ENCODE results near the gene ACAD8. TPM values are rescaled to one million over a fixed set of nuclear protein-coding genes. Genes with fewer than 3 reads are reported as not detected.
"Not testable (repeated sequence)": the region's sequence is repeated elsewhere in the genome, so short reads cannot be mapped to it uniquely, and the experiment has no call there.

Gene ACAD8
- polyA plus RNA-seq, 1 experiment = 24.7 TPM

DNA sequence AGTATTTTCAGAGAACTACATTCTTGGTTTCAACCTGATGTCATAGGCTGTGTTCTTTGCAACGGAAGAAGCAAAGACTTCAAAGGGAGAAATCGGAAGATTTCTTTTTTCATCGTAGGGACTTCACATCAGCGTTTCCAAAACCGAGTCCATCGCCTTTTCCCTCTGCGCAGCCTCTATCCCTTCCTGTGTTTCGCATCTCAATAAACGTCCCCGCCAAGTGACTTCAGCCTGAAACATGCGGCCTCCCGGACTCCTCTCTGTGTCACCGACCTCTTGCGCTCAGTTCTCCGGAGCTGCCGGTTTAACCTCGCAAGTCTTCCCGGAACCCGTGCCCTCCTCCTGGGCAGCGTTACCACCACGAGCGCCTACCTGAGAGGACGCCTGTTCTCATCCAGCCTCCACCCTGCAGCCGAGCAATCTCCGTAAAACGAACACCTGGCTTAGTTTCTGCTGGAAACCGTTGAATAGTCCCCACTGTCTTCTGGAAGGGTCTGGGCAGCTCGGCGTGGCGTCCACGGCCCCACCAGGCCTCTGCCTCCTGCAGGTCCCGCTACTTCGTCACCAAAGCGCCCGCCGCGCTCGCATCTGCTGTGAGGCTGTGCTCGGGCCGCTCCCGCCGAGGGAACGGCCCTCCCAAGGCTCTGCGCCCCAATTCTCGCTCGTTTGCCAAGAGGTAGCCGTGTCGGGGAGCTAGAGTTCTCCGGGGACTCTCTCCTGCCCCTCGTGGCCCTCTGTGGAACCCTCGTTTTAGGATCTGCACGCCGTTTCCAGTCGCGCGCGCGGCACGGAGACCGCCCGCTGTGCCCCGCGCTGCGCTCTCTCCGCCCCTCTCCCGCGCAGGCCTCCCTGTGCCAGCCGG, 22.4 kb downstream of the ACAD8 start, which contains the start of gene GLB1L3:
Gene GLB1L3, plus strand, starts transcription at position 846 of the 862 bp plus-strand sequence. CDS start 362 bp downstream, outside the sequence.
- TF ChIP-seq, protein P1, sequence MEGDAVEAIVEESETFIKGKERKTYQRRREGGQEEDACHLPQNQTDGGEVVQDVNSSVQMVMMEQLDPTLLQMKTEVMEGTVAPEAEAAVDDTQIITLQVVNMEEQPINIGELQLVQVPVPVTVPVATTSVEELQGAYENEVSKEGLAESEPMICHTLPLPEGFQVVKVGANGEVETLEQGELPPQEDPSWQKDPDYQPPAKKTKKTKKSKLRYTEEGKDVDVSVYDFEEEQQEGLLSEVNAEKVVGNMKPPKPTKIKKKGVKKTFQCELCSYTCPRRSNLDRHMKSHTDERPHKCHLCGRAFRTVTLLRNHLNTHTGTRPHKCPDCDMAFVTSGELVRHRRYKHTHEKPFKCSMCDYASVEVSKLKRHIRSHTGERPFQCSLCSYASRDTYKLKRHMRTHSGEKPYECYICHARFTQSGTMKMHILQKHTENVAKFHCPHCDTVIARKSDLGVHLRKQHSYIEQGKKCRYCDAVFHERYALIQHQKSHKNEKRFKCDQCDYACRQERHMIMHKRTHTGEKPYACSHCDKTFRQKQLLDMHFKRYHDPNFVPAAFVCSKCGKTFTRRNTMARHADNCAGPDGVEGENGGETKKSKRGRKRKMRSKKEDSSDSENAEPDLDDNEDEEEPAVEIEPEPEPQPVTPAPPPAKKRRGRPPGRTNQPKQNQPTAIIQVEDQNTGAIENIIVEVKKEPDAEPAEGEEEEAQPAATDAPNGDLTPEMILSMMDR (IDR thresholded peaks at IDR 0.05; ENCODE audit: low read depth, low read length) = peak; percentile 39
- peaks cover 63% of the 10 kb centered on the region for H3K27me3 ChIP-seq (ENCODE audit: control insufficient read depth, insufficient read depth, low read length)
- H3K27ac ChIP-seq (ENCODE audit: low read depth, low read length) = no peak within 1 kb of the TSS
- H3K4me3 ChIP-seq (ENCODE audit: low read depth, low read length) = 0 out of 2 replicates have a peak within 1 kb of the TSS, but pooled peaks have one; percentile 13
- CTCF ChIA-PET = interaction anchor here (0.6 to 1.1 kb wide), 3 partner anchors 28 to 67 kb away, joined by 3 read pairs; no protein-coding TSS in a partner anchor
- POLR2A ChIA-PET = no interaction called here
- no peak for DNase-seq (ENCODE audit: low read depth, low spot score)
- peaks cover 4% of the 10 kb centered on the region; the same call in 1 of the 2 replicates for H3K9me3 ChIP-seq (ENCODE audit: control insufficient read depth, insufficient read depth, low read length)

GRCh38 chr11:134276396-134277182, 23.2 kb downstream of the ACAD8 start:
- no peak for DNase-seq (ENCODE audit: low read depth, low spot score)
- TF ChIP-seq, protein P1 (IDR thresholded peaks at IDR 0.05; ENCODE audit: low read depth, low read length) = no peak
- Histone ChIP-seq H3K27ac (ENCODE audit: low read depth, low read length) (no peak overlapping the region), H3K4me3 (ENCODE audit: low read depth, low read length) (0 out of 2 replicates have a peak overlapping the region, but pooled peaks have one; percentile 13), H3K27me3 (ENCODE audit: control insufficient read depth, insufficient read depth, low read length) (peaks cover 64% of the 10 kb centered on the region), H3K9me3 (ENCODE audit: control insufficient read depth, insufficient read depth, low read length) (peaks cover 4% of the 10 kb centered on the region; the same call in 1 of the 2 replicates)
- ChIA-PET CTCF (interaction anchor here (1.1 kb wide), 1 partner anchor 28 kb away, joined by 3 read pairs; no protein-coding TSS in a partner anchor), POLR2A (no interaction called here)

DNA sequence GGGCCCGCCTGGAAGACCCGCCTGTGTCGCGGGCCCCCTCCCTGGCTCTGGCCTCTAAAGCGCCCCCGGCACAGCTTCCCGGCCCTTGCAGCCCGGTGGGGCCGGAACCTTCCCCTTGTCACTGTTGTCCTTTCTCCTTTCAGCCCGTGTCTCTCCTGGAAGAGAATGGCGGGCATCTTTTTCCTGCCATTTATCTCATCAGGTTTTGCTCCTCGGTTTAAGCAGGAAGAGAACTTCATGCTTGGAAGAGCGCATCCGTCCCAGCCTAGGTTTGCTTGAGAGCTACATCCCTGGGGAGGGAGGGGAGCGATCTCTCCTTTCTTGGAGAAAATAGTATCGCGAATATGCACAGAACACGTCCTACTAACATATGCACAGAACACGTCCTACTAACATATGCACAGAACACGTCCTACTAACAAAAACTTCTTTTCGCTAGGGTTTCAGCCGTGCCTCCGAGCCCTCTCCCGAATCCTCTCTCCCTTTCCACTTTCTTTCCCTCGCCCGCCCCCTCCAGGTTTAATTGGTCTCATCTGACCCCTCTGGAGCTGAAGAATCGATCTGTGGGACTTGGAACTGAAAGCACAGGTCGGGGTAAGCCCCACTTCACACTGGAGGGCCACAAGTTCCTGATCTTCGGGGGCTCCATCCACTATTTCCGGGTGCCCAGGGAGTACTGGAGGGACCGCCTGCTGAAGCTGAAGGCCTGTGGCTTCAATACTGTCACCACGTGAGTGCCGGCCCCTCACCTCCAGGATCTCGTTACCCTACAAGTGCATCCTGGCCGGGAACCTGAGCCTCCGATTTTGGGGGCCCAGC, 24.0 kb downstream of the ACAD8 start:
- Histone ChIP-seq H3K4me3 (ENCODE audit: low read depth, low read length) (no peak overlapping the region), H3K27me3 (ENCODE audit: control insufficient read depth, insufficient read depth, low read length) (peaks cover 61% of the 10 kb centered on the region), H3K27ac (ENCODE audit: low read depth, low read length) (no peak overlapping the region), H3K9me3 (ENCODE audit: control insufficient read depth, insufficient read depth, low read length) (peaks cover 4% of the 10 kb centered on the region)
- no peak for DNase-seq (ENCODE audit: low read depth, low spot score)
- TF ChIP-seq, protein P1 (IDR thresholded peaks at IDR 0.05; ENCODE audit: low read depth, low read length) = no peak
- ChIA-PET CTCF (no interaction called here), POLR2A (no interaction called here)

GRCh38 chr11:134278356-134278755, 25.0 kb downstream of the ACAD8 start:
- peaks cover 52% of the 10 kb centered on the region for H3K27me3 ChIP-seq (ENCODE audit: control insufficient read depth, insufficient read depth, low read length)

GRCh38 chr11:134281635-134282034, 28.3 kb downstream of the ACAD8 start:
- H3K27ac ChIP-seq (ENCODE audit: low read depth, low read length); DNase-seq (ENCODE audit: low read depth, low spot score); H3K9me3 ChIP-seq (ENCODE audit: control insufficient read depth, insufficient read depth, low read length); H3K4me3 ChIP-seq (ENCODE audit: low read depth, low read length); CTCF ChIA-PET: not testable (repeated sequence)
- POLR2A ChIA-PET = interaction anchor here (0.6 kb wide), 1 partner anchor 28 kb away, joined by 3 read pairs; the partner anchor contains the start of genes ACAD8 and THYN1
- H3K27me3 ChIP-seq (ENCODE audit: control insufficient read depth, insufficient read depth, low read length) = peaks cover 26% of the 10 kb centered on the region

More at GRCh38 chr11:134278356-134278755, 25.0 kb downstream of the ACAD8 start:
- CTCF ChIA-PET = no interaction called here
- Histone ChIP-seq H3K4me3 (ENCODE audit: low read depth, low read length) (no peak overlapping the region), H3K27ac (ENCODE audit: low read depth, low read length) (no peak overlapping the region), H3K9me3 (ENCODE audit: control insufficient read depth, insufficient read depth, low read length) (peaks cover 4% of the 10 kb centered on the region)
- POLR2A ChIA-PET = no interaction called here
- DNase-seq (ENCODE audit: low read depth, low spot score) = no peak
- TF ChIP-seq, protein P1 (IDR thresholded peaks at IDR 0.05; ENCODE audit: low read depth, low read length) = no peak

All from AG04450 (cell line).